Measurements from ENCODE around the gene BBS12.

Gene BBS12

DNA sequence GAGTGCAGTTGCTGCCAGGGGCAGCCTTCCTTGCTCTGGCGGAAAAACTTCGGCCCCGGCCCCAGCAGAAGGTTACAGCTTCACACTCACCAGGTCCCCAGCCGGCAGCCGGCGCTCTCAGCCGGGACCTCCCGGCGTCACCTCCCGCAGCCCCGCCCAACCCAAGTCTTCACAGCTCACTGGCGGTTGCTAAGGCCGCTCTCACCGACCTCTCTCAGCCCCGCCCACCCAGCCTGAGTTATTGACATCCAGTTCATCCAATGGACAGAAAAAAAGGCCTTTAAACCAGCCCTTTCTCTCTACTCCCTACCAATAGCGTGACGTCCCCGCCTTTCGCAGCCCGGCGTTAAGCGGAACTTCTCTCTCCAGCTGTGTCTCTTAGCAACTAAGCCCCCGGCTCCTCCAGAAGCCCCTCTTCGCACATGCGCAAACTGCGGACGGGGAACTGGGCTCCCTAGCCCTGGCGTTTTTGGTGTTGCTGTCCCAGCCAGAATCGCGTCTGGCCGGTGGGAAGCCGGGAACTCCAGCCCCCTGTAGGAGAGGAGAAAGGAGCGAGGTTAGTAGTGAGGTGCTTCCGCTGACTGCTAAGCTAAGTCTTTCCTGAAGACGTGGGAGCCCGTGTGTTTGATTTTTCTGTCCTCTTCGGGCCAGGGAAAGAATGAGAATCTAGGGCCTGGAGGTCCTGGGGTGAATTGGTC is at the start of gene BBS12:
Gene BBS12 (plus strand): TSS at position 376 of the 698 bp plus-strand sequence. CDS start 9,189 bp downstream, outside the sequence.
- peak; percentile 99 for DNase-seq

DNA sequence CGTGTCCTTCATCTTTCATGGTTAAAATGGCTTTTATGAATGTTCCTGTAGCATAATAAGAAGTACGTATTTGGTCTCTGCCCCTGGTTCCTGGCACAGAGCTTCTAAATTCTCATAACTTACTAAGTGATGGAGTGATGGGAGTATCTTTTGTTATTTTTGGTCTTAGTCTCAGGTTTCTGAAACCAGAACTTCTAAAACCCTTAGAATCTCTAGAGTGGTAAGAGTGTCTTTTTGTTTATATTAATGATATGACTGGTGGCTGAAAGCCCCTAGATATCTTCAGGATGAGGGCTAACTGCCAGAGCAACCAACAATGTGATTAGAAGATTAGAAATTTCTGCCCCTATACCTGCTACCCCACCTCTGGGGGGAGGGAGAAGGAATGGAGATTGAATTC is 45.8 kb upstream of the BBS12 start:
- no peak for DNase-seq

DNA sequence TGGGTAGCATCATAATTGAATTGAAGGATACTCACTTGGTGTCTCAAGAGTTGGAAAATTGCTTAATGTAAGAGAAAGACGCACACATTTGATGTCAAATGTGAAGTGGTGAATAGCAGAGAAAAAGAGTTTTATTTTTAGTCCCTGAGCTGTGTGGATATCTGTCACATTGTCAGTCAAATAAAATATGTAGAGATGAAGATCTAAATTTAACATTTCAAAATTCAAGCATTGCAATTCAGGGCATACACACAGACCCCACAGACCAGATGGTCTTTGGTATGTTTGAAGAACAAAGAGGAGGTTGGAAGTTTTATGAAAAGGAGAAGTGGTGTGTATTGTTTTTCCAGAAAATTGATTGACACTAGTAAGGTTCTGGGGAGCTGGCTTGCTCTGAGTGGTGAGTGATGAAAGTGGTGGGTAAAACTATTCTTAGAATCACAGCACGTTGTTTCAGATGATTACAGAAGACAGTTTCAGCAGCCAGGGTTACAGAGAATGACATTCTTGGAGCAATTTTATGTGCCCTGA is 44.9 kb upstream of the BBS12 start:
- no peak for DNase-seq

DNA sequence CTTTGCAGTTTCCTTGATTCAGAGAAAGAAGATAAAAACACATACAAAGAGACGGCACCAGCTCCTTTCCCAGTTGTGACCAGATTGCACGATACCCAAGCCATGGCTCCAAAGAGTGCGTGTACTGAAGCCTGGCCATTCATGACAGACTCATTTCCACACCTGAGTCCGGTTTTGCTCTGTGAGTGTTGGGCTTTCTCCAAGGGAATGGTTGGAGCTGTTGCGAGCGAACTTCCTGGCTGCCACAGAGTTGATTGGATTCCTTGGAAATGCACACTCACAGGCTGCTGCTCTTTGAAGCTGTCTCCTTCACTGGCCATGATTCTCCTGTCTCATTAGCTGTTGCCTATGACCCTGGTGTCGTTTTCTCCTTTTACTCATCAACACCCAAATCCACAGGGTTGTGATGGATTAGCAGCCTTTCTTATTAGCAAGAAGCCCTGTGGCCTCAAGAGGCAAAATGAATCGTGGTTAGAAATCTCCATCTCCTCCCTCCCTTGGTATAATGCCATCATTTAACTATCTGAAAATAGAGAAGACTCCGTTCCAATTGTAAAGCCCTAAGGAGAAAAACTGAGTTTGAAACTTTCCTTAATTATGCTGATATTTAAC is 43.9 kb upstream of the BBS12 start:
- DNase-seq: no peak

DNA sequence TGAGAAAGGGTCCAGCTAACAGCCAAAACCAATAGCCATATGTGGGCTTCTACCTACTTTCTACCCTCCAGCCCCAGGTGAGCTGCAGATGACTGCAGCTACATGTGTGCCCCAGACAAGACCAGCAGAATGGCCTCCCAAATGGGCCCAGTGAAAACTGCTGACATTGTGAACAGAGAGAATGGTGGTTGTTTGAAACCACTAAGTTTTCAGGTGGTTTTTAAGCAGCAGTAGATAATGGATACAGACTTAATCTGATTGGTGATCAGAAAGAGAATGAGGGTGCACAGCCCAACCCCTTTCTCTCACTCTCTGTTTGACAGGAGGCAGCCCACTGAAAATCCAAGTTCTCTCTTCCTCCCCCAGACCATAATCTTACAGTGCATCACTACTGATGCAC is 42.5 kb upstream of the BBS12 start:
- no peak for DNase-seq

DNA sequence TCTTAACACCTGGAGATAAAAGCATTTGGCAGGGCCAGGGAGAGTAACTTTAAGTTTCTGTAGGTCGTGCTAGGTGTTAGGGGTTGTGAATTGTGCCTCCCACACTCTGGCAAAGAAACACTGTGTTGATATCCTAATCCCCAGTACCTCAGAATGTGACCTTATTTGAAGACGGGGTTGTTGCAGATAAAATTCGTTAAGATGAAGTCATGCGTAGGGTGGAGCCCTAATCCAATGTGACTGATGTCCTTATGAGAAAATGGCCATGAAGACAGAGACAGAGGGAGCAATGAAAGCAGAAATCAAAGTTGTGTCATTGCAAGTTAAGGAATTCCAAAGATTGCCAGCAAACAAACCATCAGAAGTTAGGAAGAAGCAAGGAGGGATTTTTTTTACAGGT is 40.5 kb upstream of the BBS12 start:
- no peak for DNase-seq

DNA sequence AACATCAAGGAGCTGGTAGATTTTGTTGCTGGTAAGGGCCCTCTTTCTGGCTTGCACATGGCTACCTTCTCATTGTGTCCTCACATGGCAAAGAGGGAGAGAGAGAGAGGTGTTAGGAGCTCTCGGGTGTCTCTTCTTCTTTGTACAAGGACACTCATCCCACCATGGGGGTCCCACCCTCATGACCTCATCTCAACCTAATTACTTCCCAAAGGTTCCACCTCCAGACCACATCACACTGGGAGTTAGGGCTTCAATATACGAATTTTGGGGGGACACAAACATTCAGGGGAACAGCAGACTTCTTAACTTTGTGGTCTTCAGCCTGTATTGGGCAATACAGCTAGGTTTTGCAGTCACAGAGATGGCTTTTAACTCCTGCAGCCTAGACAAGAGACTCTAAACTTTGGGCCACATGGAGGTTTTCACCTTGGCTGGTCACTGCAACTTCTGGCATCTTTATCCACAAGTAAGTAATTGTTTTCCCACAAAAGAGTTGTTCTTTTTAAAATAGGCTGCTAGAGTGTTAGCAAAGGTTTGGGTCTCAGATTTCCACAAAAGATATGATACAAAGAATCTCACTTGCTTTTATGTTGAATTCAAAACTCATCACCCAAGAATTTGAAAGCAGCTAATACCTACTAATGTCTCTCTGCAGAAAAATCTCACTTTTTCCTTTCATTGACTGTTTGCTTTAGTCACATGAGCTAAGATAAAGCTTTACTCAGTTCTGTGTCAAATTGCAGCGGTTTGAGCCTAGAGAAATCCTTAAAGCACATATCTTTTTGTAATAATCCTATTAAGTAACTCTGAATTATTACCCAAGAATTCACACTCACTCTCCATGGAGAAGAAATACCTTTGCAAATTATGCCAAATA is 39.6 kb upstream of the BBS12 start:
- DNase-seq: no peak

DNA sequence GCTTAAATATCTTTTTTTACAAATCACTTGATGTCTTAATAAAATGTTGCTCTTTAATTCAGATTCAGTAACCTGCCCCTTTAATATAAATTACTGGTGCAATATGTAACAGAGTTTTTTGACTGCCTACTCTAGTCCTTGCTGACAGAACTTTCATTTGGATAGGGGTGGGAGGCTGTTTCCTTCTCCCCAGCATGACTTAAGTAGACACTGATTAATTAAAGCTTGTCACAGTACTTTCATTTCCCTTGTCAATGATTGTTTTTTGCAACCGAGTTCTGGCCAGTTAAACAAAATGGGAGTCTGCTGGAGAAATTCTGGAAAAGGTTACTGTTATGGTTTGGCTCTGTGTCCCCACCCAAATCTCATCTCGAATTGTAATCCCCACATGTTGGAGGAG is 37.3 kb upstream of the BBS12 start:
- no peak for DNase-seq

DNA sequence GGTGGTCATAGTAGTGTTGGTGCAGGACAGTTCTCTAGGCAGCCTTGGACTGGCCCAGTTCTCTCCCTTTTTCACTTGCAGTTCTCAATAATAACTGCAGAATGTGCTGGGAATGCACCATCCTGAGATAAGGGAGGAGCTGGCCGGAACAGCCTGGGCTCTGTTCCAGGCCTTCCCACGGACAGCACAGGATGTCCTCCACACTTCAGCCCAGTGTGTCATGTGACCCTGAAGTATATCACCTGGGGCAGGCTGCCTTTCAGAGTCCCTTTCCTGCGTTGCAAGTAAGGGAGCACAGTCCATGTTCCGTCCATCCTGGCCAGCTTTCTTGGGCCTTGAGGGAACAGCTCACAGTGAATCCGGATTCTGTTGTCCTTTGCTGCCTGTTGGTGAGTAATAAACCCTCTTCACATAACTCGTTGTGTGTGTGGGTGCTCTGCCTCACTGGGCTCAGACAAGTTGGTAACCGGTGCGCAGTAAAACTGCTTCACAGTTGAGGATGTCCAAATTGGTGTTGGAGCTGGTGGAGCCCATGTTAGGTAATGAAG is 32.3 kb upstream of the BBS12 start:
- no peak for DNase-seq

DNA sequence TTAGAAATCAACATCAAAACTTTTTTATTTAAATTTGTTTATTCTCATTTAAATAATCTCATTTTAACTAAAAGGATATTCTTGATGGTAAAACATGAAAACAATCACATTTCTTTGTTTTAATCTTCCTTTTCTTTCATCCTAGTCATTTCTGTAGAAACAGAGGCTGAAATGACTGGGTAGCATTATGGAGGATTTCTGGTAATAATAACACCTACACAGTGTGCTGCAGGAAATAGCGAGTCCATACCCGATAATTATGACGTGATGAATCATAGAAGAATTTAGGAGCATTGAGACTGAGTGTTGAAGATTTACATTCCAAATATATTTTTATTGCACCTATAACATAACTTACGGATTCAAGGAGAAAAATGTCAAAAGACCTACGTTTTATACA is 31.4 kb upstream of the BBS12 start:
- DNase-seq: no peak

DNA sequence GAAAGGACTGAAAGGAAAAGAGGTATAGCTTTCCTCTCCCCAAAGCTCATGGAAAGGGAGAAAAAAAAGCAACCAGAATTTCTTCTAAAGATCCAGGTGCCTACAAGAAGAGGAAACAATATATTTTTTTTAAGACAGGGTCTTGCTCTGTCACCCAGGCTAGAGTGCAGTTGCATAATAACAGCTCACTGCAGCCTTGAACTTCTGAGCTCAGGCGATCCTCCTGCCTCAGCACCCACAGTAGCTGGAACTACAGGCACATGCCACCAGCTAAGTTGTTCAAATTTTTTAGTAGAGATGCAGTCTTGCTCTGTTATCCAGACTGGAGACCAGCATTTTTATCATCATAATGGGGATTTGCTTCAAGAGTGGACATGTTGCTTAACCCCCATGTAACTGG is 30.5 kb upstream of the BBS12 start:
- DNase-seq: no peak

DNA sequence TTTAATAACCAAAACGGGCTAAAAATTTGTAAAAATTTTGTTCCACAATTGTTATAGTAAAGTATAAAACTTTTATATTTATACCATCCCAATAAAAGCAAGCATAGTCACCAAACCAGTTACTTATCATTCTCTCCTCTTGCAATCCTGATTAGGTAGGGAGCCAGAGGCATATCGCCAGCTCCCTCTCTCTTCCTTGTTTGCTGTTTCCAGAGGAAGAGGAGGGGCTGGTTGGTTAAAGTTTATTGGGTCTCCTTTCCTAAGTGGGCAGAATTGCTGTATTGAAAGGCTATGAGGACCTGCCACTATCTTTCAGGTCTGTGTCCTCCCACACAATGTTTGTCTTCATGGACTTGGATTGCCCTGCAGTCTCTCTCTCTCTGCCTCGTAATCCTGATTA is 29.6 kb upstream of the BBS12 start:
- DNase-seq: no peak

DNA sequence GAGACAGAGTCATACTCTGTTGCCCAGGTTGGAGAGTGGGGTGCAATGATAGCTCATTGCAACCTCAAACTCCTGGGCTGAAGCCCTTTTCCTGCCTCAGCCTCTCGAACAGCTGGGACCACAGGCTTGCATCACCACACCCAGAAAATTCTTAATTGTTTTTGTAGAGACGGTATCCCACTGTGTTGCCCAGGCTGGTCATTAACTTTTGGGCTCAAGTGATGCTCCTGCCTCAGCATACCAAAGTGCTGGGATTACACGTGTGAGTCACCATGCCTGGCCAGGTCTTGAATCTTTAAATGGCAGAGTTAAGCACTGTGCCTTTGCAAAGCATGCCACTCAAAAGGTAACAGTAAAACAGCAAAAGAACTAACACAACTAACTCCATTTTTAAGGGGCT is 28.6 kb upstream of the BBS12 start:
- no peak for DNase-seq

DNA sequence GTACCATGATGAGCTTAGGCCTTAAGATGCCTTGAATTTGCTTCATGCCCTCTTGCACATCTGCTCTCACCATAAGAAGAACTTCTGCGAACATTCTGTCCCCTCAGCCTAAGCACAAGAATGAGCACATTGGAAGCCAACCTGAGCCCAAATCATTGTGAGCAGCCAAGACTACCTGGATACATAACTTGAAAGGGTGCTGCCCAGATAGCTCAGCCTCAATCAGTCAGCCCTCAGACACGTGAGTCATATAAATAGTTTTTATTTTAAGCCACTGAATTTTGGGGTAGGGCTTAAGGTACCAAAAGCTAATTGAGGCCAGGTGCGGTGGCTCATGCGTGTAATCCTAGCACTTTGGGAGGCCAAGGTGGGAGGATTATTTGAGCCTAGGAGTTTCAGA is 27.5 kb upstream of the BBS12 start:
- no peak for DNase-seq

DNA sequence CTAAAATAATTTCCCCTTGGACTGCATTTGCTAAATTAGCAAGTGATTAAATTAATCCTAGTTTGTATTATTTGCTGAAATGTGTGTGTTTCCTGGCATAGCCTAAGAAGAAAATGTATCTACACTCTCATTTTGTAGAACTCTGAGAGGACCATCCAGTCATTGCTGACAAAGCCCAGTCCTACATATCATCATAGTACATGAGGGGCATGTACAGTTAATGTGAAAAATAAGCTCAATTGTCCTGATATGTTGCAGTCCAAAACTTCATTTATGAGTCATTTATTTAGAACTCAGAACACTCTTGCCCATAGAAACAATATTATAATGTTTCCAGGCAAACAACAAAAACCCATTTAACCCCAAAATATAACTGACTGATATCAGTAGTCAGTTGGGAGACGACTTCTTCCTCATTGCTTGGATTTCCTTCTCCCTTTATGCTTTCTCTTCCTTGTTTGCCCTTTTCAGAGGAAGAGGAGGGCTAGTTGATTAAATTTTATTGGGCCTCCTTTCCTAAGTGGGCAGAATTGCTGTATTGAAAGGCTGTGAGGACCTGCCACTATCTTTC is 26.9 kb upstream of the BBS12 start:
- DNase-seq: no peak

DNA sequence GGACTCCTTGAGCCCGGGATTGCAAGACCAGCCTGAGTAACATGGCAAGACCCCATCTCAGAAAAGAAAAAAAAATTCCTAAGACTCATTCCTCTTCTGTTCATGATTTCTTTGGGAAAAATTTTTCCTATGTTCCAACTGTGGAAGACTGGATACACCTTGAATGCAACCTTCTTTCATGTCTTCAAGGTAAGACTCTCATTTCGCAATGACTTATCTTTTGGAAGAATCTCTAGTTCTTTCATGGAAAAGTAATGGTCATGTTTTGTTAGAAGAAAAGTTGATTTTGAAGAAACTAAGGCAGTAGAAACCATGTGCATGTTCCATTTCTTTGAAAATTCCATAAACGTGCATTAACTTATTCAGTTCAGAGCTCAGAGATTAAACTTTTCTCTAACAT is 26.0 kb upstream of the BBS12 start:
- no peak for DNase-seq

DNA sequence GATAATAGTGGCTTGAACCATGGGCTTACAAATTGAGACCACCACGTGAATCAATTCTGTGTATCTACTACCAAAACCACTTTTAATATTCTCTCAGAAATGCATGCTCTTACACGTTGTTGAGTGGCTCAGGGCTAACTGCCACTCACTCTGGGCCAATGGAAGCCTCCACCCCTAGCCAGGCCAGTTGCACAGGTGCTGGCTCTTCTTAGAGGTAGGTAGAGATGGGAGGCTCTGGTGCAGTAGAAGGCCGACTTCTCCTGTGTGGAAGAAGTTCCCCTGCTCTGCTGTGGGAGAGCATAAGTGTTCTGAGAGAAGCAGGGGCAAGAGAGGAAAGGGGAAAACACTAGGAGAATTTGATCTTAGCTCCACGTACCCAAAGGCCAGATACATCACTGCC is 25.0 kb upstream of the BBS12 start:
- DNase-seq: no peak

DNA sequence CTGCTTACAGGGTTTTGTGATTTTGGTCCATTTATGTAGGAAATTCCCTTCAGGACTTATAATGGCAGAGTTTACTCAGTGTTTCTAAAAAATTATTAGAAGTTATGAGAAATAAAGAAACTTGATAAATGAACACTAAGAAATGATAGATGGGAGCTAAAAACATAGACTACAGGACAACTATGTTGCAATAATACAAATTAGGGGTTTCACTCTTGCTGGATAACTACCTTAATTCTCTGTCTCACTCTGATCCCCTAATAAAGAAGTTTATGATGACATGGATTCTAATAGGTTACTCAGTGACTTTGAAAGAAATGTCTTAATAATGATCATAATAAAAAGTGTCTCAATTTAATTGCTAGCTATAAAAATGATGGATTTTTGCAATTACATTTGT is 23.3 kb upstream of the BBS12 start:
- DNase-seq: no peak

DNA sequence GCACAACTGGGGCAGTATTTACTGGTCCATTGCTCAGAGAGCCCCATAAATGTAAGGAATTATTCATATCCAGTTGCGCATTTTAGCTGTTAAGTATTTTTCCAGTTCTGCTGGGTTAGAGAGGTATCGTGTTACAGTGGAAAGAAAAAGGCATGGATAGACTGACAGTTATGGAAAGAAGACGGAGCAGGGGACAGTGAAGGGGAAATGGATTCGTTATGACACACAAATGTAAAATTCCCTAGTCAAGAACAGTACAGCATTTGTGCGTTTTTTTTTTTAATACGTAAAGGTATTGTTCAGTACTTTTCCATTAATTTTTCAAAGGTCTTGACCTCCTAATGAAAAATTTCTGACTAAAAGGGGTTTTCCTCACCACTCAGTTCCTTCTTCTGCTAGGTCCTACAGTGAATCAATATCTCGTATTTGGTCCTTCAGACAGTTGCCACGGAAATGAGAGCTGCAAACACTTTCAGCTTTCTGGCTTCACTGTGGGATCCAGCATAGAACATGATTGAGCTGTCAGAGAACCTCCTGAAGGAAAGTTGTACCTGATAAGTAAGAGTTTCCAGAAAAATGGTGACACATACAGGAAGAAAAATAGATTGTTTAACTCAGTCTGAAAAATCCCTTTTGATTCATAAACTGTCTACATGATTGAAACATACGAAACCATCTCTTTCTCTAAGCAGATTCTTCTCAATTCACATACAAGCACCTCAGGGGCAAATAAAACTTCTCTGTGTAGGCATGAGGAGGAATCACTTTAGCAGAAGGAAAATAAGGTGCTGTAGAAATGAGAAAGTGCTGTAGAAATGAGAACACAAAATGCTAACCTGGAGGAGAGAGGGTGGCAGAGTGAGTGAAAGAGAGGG is 21.8 kb upstream of the BBS12 start:
- no peak for DNase-seq

DNA sequence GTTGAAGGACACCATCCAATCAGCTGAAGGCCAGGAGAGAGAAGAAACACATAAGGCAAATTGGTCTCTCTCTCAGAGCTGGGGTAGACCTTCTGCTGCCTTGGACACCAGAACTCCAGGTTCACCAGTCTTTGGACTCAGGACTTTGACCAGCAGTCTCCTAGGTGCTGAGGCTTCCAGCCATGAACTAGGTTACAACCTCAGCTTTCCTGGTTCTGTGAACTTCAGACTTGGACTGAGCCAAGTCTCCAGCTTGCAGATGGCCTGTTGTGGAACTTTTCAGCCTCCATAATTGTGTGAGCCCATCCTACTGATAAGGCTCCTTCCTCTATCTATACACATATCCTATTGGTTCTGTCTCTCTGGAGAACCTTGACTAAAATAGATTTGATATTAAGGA is 20.6 kb upstream of the BBS12 start:
- no peak for DNase-seq

DNA sequence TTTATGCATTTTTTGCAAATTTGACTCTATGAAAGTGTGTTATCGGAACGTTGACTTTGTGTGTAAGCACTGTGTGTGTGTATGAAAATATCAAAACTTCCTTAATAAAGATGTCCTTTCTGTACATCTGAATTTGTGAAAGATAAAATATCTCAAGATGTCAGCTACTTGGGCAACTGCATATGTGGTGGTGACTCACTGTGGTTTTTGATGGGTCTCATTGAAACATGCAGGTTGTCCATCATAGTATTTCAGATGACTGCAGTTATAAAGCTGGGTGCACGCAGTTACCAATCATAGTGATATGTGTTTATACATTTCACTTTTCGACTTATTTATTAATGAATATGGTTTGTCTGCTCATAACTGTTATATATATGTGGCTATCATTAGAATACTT is 19.7 kb upstream of the BBS12 start:
- no peak for DNase-seq

DNA sequence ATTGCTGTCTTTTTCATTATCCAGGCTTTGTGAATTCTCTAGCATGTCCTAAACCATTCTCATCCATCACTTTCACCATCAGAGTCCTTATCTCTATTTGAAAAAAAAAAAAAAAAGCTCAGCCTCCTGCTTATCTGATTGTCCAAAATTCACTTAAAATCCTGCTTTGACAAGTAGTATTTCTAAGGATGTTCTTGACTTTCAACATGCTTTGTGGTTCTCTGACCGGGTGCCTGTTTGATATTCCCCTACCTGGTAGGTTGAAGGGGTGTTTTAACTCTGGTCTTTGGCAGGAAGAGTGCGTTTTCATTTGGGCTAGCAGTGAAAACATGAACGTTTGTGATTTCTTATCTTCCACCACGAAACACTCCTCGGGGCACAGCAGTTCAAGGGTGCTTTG is 17.3 kb upstream of the BBS12 start:
- DNase-seq: no peak
